Stimulated activated CD4-positive, alpha-beta T cell treated with anti-CD3 and anti-CD28 coated beads, TNF-alpha, amount 100 ng/mL, for 4 hours (primary cell): ENCODE data around the gene PRSS12.
"Not testable (repeated sequence)": the region's sequence is repeated elsewhere in the genome, so short reads cannot be mapped to it uniquely, and the experiment has no call there.

Experiments
- DNase-seq, 3 experiments: peaks; one replicate each; pipeline ENCODE4 v3.0.0-alpha.2; 2020; ENCODE audit warnings: low read depth in 3 of 3

Gene PRSS12

DNA sequence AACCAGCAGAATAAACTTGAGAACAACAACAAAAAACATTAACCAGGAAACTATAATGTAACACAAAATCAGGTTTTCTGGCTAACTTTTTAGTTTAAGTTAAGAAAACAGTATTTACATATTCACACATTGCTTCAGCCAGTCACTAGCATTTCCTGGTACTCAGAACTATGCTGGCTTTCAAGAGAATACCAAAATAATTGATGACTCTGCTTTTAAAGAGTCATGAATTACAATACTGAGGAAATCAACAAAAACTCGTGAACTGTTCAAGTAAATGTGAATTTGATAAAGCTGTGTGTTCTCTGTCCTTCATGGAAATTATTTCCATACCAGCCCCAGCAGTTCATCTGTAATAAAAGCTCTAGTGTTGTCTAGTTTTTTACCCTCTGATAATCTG lies 27.4 kb downstream of the PRSS12 start:
- DNase-seq, result no peak

DNA sequence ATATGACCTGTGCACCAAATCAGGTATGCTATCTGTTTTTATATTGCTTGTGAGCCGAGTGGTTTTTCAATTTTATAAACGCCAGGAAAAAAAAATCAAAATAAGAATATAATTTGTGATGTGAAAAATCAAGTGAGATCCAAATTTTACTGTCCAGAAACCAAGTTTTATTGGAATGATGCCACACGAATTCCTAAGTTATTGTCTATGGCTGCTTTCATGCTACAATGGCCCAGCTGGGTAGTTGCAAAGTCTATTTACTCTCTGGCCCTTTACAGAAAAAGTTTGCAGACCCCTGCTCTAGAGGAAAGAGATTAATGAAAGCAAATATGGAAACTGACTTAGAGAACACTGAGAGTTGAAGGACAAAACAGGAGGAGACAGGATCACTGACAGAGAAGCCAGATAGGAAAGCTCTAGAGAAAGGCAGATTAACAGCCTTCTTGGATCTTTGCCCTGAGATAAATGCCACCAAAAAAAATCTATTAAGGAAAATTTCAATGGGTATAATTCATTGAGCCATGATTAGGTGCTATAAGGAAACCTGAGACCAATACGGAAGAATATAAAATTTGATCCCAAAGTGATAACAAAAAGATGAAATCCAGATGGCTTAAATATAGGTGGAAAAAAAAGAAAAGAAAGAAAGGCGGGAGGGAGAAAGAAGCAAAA lies 29.8 kb downstream of the PRSS12 start:
- DNase-seq, result no peak

DNA sequence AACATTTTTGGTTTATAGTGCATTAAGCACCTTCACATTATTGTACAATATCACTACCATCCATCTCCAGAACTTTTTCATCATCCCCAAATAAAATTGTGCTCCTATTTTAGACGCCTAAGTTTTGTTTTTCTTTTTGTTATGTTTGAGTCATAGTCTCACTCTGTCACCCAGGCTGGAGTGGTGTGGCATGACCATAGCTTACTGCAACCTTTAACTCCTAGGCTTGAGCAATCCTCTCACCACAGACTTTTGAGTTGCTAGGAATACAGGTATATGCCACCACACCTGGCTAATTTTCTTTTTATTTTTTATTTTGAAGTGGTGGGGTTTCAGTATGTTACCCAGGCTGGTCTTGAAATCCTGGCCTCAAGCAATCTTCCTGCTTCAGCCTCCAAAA lies 33.9 kb downstream of the PRSS12 start:
- DNase-seq, result no peak

DNA sequence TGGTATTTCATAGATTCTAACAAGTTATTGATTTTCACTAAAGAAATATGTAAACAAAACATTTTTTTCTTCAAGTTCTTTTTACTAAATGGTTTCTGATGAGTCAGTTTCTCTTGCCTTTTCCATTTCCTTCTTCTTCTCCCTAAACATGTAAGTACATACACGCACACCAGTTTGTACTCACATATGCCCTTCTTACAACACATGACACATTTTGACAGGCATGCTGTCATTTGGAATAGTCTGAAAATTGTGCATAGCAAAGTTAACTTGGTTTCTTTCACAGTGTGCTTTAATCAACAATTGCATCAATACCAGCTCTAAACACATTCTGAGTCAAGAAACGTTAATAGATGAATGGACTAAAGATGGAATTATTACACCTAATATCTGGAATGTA lies 35.1 kb downstream of the PRSS12 start:
- no peak for DNase-seq

DNA sequence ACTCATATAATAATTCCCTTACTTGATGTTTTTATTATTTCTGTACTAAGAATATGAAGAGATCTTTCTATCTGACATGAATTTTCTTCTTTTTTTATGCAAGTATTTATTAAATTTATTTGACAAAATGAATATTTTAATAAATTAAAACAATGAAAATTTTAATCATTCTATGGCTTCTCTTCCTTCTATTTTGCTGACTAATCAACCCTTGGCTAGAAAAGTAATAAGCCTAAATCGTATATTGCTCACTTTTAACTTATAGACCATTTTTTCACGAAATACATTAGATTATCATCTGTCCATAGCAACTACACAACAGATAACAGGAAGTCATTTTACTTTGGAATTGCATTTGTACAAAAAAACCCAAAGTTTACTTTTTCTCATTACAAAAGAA lies 38.6 kb downstream of the PRSS12 start:
- no peak for DNase-seq

DNA sequence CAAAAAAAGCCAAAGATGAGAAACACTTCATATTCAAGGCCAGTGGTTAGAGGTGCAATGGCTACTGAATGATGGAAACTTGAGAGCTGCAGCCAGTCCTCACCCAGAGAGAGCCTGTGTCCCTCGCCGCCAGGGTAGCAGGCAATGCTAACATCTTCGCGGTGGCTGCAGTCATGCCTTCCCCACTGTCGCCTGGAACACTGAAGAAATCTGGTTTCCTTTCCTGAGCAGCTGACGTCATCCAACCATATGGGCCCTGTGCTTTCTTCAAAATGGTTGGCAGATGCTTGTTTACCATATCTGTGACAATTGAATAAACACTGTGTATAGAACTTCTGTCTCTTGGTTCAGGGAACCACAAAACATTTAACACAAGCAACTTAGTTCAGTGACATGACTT lies 39.7 kb downstream of the PRSS12 start:
- no peak for DNase-seq

DNA sequence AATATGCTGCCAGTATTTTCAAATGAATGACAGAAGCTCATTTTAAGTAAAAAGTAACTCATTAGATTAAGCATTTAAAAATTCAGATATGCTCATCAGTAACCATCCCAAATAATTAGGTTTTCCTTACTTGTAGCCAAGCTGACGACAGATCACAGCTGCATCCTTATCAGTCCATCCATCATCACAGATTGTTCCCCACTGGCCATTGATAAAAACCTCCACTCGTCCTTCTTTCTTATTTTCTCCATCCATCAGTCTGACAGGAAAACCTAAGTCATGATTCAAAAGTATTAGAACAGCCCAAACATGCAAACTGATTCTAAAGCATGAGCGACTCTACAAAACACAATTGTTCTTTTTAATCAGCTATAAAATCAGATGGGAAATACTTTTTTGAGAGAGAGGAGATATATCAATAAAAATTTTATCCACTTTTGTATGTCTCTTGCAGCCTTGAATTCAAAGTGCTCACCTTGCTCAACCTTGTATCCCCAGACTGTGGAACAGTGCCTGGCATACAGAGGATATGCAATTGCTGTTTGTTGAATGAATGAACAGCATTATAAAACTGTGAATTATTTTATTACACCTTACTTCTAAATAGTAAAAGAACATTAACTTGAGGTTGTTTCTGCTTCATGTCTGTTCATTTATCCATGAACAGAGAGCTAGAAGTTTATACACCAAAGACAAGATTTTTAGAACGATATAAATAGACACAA lies 44.3 kb downstream of the PRSS12 start:
- no peak for DNase-seq

DNA sequence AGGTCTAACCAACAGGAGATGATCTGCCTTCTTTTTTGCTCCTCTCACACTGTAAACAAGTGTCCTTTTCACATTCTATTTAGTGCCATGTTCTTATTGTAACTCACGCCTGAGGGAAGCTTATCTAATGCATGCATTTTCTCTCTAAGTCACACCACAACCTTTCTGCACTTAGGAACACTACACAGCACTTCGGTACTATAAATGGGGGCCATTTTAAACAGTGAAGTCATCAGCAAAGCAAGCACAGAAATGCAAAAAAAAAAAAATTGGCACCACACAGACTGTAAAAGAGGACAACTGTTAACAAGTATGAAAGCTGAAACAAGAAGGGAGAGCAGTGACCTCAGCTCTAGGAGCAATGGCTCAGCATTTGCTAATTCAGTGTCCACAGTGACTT lies 45.2 kb downstream of the PRSS12 start:
- DNase-seq, result no peak

DNA sequence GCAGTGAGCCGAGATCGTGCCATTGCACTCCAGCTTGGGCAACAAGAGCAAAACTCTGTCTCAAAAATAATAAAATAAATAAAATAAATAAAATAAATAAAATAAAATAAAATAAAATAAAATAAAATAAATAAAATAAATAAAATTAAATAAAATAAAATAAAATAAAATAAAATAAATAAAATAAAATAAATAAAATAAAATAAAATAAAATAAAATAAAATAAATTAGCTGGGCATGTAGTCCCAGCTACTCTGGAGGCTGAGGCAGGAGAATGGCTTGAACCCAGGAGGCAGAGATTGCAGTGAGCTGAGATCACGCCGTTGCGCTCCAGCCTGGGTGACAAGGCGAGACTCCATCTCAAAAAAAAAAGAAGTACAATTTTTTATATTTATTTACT lies 53.2 kb downstream of the PRSS12 start:
- not testable (repeated sequence) for DNase-seq

DNA sequence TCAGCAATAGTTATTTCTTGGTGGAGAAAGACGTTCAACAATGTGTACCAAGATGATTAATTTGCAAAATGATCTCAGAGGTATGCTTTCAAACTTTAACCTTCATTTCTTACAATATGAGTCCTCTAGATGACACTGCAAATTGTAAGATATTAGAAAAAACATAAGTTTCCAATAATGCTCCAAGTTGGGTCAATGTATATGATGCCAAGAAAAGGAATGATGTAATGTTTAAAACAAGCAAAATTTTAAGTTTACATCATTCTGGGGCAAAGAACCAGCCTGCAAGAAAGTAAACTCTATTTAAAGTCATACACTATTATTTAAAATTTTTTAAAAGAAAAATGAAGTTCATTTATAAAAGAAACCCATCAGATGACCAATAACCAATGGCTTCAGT lies 56.1 kb downstream of the PRSS12 start:
- DNase-seq, result no peak

DNA sequence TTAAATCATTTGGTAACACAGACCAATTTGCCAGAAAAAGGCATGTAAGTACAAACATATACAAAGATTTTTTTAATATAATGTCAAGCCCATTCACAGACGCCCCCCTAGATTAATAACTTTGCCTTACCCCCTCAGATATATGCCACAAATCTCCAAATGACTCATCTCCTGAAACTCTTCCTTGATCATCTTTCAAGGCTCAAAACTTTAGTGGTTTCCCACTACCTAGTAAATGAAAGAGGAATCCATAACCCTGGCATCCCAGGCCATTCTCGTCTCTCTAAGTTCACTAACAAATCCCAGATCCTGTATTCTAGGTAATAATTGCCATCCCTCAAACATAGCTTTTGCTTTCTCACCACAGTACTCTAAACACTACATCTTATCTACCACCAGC lies 61.9 kb downstream of the PRSS12 start:
- no peak for DNase-seq

DNA sequence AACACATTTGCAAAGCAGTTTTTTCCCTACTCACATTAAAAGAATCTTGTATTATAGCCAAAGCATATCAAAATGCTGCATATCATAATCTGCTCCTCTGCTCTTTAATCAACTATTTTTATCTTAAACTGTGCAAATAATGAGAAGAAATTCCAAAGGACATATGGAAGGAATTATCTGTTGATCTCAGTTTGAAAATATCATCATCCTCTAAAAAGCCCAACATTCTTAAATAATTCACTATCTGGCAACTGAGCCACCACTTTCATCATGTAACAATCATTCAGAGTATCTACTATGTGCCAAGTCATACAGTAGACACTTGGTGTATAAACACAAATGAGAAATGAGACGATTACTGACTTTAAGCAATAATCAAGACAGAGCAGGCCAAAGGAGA lies 63.0 kb downstream of the PRSS12 start:
- DNase-seq, result no peak

DNA sequence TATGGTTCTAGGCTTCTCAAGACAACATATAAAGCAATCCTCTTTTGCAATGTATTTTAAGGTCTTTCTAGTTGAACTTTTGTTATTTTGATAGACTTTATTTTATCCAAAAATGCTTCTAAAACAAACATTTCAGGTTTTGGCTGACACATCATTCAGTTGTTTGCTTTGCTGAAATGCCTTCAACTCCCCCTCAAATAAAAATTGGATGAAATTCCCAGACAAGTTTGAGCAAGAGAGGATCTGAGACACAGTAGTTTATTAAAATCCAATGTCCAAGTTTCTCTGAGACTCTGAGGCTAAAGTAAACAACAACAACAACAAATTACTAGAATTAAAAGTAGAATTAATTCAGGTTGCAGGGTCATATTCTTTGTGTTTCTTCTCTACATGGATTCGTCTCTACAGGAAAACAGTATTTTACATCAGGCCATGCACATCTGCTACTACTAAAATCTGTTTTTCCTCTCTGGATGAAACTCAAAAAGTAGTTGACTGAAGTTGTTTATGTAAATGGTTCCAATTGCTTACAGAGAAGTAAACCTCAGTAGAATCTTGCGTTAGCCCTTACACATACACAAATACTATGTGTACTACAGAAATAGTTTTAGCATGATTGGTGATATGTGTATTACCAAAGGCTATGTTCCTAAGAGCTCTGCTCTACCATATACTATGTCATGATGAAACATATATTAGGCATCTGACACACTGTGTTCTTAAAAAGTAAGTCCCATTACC lies 64.9 kb downstream of the PRSS12 start:
- DNase-seq, result no peak

DNA sequence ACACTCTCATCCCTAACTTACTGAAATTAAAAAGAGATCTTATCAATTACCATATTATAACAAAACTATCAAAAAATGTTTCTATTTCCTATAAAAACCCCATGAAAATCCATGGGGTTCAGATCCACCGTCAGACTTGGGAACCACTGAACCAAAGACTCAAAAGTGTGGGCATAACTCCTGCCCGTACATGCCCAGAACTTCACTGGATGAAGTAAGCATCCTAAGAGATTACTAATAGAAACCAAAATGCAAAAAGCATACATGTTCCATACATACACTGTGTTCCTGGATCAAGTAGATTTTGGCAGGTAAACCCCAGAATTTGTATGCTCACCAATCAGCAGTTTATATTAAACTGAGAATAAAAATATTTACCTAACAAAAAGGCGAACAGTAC lies 66.1 kb downstream of the PRSS12 start:
- no peak for DNase-seq

DNA sequence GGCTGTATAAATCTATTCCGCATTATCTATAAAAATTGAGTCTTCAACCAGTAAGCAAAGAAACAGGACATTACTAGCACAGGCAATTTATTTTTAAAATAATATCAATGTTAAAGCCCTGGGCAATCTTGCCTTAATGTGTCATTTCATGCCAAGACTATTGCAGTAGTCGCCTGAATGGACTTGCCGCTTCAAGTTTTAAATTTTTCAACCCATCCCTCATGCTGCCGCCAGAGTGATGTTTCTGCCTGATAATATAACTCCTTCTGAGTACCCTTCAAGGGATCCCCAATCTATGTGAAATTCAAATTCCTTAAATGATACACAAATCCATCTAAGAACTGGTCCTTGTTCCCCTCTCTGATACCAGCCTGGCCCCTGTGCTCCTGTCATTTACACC lies 66.9 kb downstream of the PRSS12 start:
- DNase-seq, result no peak

DNA sequence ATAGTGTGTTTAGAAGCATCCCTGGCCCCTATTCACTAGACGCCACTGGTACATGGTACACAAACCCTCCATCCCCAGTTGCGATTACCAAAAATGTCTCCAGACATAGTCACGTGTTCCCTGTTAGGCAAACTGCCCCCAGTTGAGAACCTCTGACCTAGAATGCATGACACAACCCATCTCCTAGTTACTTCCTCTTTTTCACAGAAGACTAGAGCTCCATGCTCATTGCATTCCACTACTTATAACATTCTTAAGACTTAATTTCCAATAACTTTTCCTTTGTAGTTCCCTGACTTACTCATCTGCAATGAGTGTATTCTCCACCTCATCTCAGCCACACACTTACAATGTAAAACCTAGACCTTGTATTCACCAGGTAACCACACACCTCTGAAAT lies 68.6 kb downstream of the PRSS12 start:
- DNase-seq, result no peak

DNA sequence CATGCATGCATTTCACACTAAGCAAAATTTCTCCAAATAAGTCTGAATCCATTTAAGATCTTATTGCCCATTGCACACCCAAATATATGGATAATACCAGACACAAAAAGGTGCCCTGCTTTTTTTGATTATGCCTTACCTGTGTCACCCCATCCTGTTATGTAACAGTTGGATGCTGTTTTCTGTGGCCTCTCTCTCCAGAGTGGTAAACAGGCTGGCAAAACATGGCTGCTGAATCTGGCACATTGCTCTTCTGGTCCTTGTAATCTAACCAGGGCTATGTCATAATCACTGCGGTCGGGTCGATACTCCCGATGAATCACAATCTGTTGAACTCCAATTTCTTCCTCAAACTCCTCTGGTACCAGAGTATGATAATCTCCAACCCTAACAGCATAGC lies 70.1 kb downstream of the PRSS12 start:
- no peak for DNase-seq

DNA sequence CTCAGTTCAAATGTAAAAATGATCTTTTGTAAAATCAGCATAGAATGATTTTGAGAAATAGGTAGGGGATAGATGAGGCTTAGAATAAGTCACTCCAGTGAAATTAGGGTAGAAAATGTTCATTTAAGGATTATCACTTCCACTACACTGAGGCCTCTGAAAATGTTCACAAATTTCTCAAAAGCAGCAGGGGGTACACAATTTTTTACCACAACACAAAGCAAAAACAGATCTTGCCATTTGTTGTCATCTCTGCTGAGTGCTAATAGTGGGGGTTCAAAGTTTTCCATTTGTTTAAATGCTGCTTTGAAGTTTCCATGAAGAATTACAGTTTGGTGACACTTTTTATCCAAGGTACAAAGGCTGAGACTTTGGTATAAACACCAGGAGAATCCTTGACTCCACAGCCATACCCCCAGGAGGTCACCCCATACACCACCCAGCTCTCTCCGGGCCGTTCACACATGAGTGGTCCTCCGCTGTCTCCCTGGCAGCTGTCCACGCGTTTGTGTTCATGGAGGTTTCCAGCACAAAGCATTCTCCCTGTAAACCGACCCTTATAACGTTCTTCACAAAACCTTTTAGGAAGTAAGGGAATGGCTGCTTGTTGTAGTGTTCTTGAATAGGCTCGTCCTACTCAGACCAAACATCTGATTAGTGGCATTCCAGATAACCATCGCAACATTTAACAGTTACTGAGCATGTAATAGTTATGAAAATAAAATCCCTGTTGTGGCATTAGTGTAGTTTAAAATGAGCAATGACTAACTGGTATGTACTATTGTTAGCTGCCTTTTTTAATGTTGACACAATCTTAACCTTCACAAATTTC lies 71.0 kb downstream of the PRSS12 start:
- DNase-seq, result no peak

DNA sequence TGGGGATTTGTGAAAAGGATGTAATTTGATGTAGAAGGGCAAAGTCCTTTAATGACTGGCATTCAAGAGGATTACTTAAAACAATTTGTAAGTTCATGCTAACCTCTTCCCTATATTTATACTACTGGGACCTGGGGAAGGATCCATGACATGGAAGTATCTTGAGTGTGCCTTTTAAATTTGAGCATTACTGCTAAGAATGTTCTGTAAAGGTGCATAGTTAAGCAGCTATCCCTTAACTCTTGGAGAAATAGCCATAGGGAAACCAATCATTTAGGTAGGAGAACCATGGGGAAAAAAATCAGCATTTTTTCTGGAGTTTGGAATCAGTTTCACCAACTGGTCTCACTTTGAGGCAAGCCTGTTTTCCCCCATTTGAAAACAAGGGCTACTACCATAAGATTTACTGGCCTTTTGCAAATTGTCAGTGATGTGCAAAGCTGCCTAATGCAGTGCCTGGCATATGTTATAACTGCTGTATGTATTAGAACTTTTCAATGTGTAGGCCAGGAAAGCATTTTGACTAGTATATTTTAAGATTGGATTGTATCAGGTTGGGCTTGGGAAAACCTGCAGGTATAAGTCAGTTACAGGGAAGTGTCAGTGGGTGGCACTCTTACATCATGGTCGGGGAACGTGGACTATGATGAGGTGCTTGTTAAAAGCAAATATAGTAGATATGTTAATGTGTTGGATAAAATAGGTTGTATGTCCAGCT lies 72.1 kb downstream of the PRSS12 start:
- peak in 1 of 3 experiments; percentile 19 for DNase-seq

DNA sequence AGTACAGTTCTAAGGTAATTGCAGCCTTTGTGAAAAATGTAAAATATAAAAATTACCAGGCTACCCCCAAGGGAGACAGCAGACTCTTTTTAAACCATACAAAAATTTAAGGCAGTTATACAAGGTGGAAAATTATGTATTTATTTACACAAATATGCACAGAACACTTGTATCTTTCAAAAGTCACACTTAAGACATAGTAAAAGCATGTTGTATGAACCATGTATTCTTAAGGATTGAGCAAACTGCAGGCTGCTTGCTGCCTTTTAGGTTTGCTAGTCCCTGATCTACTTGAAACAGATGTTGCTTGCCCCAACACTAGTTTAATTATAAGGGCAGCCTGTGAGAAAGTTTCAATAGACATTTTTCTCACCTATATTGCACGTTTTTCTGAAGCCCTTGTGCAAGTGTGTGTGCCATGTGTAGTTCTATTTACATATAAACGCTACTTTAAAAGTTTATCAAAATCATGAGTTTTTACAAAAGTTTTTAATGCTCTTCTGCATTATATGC lies 72.8 kb downstream of the PRSS12 start:
- no peak for DNase-seq

DNA sequence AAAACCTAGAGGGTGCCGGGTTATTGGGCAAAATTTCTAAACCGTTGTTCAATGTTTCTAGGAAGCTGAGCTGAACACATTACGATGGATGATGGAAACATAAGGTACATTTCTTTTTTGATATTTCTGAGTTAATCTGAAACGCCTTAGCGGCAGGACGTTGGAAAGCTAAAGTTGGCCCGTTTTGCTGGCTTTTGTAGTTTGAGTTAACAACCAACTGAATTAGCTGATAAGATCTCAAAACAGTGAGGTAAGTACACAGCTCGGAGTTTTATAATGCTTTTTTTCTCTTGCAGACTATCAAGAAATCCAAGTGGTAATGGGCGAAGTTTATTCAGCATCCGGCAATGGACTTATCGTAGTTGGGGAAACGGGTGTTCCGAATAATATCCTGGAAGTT lies 73.5 kb downstream of the PRSS12 start:
- DNase-seq, result no peak
